ENCODE measurements around the gene FKBP5.

DNA sequence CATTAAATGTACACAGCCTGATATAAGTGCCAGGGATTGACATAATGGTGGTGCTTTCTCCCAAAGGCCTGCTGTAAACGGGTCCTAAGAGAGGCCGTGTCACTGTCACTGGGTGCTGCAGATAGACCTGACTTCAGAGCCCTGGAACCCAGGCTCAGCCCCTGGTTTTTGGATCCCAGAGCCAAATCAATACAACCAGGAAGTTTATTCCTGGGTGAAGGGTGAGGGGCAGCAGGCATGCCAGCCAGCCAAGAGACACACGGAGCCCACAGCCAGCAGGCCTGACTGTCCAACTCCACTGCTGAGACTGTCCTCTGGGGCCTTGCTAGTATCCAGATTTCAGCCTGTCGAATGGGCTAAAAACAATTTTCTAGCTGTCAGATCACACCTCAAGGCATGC lies 35.3 kb upstream of the FKBP5 start:
- TF ChIP-seq POLR2A (IDR thresholded peaks at IDR 0.05): no peak
- TF ChIP-seq, protein P1, sequence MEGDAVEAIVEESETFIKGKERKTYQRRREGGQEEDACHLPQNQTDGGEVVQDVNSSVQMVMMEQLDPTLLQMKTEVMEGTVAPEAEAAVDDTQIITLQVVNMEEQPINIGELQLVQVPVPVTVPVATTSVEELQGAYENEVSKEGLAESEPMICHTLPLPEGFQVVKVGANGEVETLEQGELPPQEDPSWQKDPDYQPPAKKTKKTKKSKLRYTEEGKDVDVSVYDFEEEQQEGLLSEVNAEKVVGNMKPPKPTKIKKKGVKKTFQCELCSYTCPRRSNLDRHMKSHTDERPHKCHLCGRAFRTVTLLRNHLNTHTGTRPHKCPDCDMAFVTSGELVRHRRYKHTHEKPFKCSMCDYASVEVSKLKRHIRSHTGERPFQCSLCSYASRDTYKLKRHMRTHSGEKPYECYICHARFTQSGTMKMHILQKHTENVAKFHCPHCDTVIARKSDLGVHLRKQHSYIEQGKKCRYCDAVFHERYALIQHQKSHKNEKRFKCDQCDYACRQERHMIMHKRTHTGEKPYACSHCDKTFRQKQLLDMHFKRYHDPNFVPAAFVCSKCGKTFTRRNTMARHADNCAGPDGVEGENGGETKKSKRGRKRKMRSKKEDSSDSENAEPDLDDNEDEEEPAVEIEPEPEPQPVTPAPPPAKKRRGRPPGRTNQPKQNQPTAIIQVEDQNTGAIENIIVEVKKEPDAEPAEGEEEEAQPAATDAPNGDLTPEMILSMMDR (IDR thresholded peaks at IDR 0.05): no peak
